Mammary epithelial cell (primary cell): ENCODE measurements around the gene MYLK.

Experiments
- EZH2 ChIP-seq: IDR thresholded peaks from 2 replicates; pipeline ENCODE4 v1.6.1; 2012; ENCODE audit warnings: low read length, inconsistent platforms, borderline replicate concordance
- TF ChIP-seq, protein P1 (sequence below), 2 donors: IDR thresholded peaks in 1 of 2; conservative IDR thresholded peaks in 1 of 2; 2 replicates each; pipeline ENCODE4 v1.5.1; 2011 to 2012; ENCODE audit warnings: inconsistent platforms in 2 of 2, low read length in 2 of 2, mild to moderate bottlenecking in 2 of 2, control low read depth in 1 of 2, low read depth in 1 of 2; ENCODE audit not compliant: insufficient read depth in 1 of 2; ENCODE audit errors: extremely low read depth in 1 of 2

DNA sequence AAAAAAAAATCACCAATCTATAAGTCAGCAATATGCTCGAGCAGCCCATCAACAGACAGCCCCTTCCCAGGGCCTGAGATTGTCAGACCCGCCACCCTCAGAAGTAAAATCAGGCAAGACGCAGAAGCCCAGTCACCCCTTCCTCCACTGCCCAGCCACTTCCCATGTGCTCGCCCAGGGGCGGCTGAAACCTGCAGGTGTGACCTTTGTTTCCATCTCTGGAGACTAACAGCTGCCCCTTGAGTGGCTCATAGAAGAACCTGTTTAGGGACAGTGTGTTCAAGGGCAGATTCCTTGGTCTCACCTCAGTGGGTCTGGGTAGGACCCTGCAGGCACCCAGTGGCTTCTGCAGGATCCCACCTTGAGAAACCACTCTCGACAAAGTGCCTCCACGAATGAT is 105.6 kb downstream of the MYLK start:
- TF ChIP-seq, protein P1, sequence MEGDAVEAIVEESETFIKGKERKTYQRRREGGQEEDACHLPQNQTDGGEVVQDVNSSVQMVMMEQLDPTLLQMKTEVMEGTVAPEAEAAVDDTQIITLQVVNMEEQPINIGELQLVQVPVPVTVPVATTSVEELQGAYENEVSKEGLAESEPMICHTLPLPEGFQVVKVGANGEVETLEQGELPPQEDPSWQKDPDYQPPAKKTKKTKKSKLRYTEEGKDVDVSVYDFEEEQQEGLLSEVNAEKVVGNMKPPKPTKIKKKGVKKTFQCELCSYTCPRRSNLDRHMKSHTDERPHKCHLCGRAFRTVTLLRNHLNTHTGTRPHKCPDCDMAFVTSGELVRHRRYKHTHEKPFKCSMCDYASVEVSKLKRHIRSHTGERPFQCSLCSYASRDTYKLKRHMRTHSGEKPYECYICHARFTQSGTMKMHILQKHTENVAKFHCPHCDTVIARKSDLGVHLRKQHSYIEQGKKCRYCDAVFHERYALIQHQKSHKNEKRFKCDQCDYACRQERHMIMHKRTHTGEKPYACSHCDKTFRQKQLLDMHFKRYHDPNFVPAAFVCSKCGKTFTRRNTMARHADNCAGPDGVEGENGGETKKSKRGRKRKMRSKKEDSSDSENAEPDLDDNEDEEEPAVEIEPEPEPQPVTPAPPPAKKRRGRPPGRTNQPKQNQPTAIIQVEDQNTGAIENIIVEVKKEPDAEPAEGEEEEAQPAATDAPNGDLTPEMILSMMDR (conservative IDR thresholded peaks at IDR 0.05 in 1 of 2, IDR thresholded peaks at IDR 0.05 in 1 of 2; ENCODE audit: extremely low read depth in 1 of 2, insufficient read depth in 1 of 2, low read depth in 1 of 2, low read length in 2 of 2) = no peak
- no peak for TF ChIP-seq EZH2
